ENCODE results near the gene GPD1.

Gene GPD1

GRCh38 chr12:50077099-50077498 is 26.7 kb upstream of the GPD1 start:
- no peak overlapping the region for H3K9ac ChIP-seq (ENCODE audit: low read depth, low read length, poor library complexity, severe bottlenecking)

DNA sequence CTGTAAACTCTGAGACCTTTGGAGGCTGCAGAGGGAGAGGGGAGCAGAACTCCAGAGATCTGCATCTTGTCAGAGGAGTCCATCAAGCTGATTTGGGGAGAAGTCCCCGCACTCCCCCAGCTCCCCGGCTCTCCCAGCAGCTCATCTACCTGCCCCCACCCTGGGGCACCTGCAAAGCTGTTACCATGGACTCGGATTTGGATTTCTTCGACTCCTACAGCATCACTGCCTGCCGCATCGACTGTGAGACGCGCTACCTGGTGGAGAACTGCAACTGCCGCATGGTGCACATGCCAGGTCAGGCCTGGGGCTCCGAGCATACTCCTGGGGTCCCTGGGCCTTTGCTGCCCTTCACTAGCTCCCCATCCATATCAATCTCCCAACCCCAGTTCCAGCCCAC is 25.5 kb upstream of the GPD1 start:
- Histone ChIP-seq H3K4me3 (ENCODE audit: low read length, poor library complexity, severe bottlenecking) (no peak overlapping the region), H3F3A (ENCODE audit: low read depth) (no peaks in the 10 kb centered on the region), H3K9ac (ENCODE audit: low read depth, low read length, poor library complexity, severe bottlenecking) (no peak overlapping the region), H3K79me2 (ENCODE audit: insufficient read depth, low read length) (no peaks in the 10 kb centered on the region), H3K9me3 (ENCODE audit: insufficient read depth, low read depth, low read length) (no peaks in the 10 kb centered on the region), H3K9me2 (replicated peaks; ENCODE audit: low read depth, low read length) (no peaks in the 10 kb centered on the region), H3K4me2 (ENCODE audit: low read depth, low read length, poor library complexity, severe bottlenecking) (no peak overlapping the region), H4K20me1 (ENCODE audit: insufficient read depth, low read length, poor library complexity, severe bottlenecking) (no peaks in the 10 kb centered on the region), H2AFZ (ENCODE audit: low read length) (no peak overlapping the region), H3K4me1 (ENCODE audit: insufficient read depth, low read length, poor library complexity, severe bottlenecking) (no peaks in the 10 kb centered on the region), H3K27me3 (ENCODE audit: insufficient read depth, low read length, poor library complexity, severe bottlenecking) (no peaks in the 10 kb centered on the region), H3K36me3 (ENCODE audit: insufficient read depth, low read length) (no peaks in the 10 kb centered on the region)
- TF ChIP-seq EZH2phosphoT487 (IDR thresholded peaks at IDR 0.05; ENCODE audit: borderline replicate concordance), result no peak
- TF ChIP-seq, protein P1, sequence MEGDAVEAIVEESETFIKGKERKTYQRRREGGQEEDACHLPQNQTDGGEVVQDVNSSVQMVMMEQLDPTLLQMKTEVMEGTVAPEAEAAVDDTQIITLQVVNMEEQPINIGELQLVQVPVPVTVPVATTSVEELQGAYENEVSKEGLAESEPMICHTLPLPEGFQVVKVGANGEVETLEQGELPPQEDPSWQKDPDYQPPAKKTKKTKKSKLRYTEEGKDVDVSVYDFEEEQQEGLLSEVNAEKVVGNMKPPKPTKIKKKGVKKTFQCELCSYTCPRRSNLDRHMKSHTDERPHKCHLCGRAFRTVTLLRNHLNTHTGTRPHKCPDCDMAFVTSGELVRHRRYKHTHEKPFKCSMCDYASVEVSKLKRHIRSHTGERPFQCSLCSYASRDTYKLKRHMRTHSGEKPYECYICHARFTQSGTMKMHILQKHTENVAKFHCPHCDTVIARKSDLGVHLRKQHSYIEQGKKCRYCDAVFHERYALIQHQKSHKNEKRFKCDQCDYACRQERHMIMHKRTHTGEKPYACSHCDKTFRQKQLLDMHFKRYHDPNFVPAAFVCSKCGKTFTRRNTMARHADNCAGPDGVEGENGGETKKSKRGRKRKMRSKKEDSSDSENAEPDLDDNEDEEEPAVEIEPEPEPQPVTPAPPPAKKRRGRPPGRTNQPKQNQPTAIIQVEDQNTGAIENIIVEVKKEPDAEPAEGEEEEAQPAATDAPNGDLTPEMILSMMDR (conservative IDR thresholded peaks at IDR 0.05; ENCODE audit: low read length), result no peak

More at GRCh38 chr12:50077099-50077498, 26.7 kb upstream of the GPD1 start:
- H3K9me2 ChIP-seq (replicated peaks; ENCODE audit: low read depth, low read length), result no peaks in the 10 kb centered on the region
- no peaks in the 10 kb centered on the region for H3K79me2 ChIP-seq (ENCODE audit: insufficient read depth, low read length)
- no peaks in the 10 kb centered on the region for H3K27me3 ChIP-seq (ENCODE audit: insufficient read depth, low read length, poor library complexity, severe bottlenecking)
- no peaks in the 10 kb centered on the region for H3K4me1 ChIP-seq (ENCODE audit: insufficient read depth, low read length, poor library complexity, severe bottlenecking)
- H3K36me3 ChIP-seq (ENCODE audit: insufficient read depth, low read length), result no peaks in the 10 kb centered on the region
- no peak overlapping the region for H2AFZ ChIP-seq (ENCODE audit: low read length)
- no peaks in the 10 kb centered on the region for H3K9me3 ChIP-seq (ENCODE audit: insufficient read depth, low read depth, low read length)
- no peaks in the 10 kb centered on the region for H4K20me1 ChIP-seq (ENCODE audit: insufficient read depth, low read length, poor library complexity, severe bottlenecking)
- no peaks in the 10 kb centered on the region for H3F3A ChIP-seq (ENCODE audit: low read depth)
- no peak overlapping the region for H3K4me3 ChIP-seq (ENCODE audit: low read length, poor library complexity, severe bottlenecking)
- no peak overlapping the region for H3K4me2 ChIP-seq (ENCODE audit: low read depth, low read length, poor library complexity, severe bottlenecking)
- TF ChIP-seq EZH2phosphoT487 (IDR thresholded peaks at IDR 0.05; ENCODE audit: borderline replicate concordance), result no peak
- TF ChIP-seq, protein P1 (conservative IDR thresholded peaks at IDR 0.05; ENCODE audit: low read length), result no peak

DNA sequence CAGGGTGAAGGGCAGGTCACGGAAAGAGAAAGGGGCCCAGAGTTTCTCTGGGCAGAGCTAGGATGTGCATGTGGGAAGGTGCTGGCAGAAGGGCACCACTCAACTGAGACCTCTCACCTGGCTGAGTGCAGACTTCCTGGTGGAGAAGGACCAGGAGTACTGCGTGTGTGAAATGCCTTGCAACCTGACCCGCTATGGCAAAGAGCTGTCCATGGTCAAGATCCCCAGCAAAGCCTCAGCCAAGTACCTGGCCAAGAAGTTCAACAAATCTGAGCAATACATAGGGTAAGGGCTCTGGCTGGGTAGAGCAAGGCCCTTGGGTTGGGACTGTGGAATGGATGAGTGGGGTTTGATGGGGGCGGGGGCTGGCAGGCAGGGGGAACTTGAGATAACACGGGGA is 24.0 kb upstream of the GPD1 start:
- no peaks in the 10 kb centered on the region for H3K27me3 ChIP-seq (ENCODE audit: insufficient read depth, low read length, poor library complexity, severe bottlenecking)
- H3K9ac ChIP-seq (ENCODE audit: low read depth, low read length, poor library complexity, severe bottlenecking), result no peak overlapping the region
- no peaks in the 10 kb centered on the region for H3K9me2 ChIP-seq (replicated peaks; ENCODE audit: low read depth, low read length)
- TF ChIP-seq, protein P1 (conservative IDR thresholded peaks at IDR 0.05; ENCODE audit: low read length), result no peak
- TF ChIP-seq EZH2phosphoT487 (IDR thresholded peaks at IDR 0.05; ENCODE audit: borderline replicate concordance), result no peak
- H3K9me3 ChIP-seq (ENCODE audit: insufficient read depth, low read depth, low read length), result no peaks in the 10 kb centered on the region
- no peaks in the 10 kb centered on the region for H3F3A ChIP-seq (ENCODE audit: low read depth)
- peaks cover 10% of the 10 kb centered on the region; the same call in 1 of the 2 replicates for H3K79me2 ChIP-seq (ENCODE audit: insufficient read depth, low read length)
- H3K4me3 ChIP-seq (ENCODE audit: low read length, poor library complexity, severe bottlenecking), result no peak overlapping the region
- no peaks in the 10 kb centered on the region for H3K4me1 ChIP-seq (ENCODE audit: insufficient read depth, low read length, poor library complexity, severe bottlenecking)
- no peak overlapping the region for H3K4me2 ChIP-seq (ENCODE audit: low read depth, low read length, poor library complexity, severe bottlenecking)
- no peak overlapping the region for H2AFZ ChIP-seq (ENCODE audit: low read length)
- H3K36me3 ChIP-seq (ENCODE audit: insufficient read depth, low read length), result no peaks in the 10 kb centered on the region
- no peaks in the 10 kb centered on the region for H4K20me1 ChIP-seq (ENCODE audit: insufficient read depth, low read length, poor library complexity, severe bottlenecking)

Measured in Loucy (cell line).